Fibroblast of peridontal ligament (primary cell): Measurements from ENCODE around the gene SLC2A9.

Experiments used
- DNase-seq: peaks from one replicate; pipeline ENCODE4 v3.0.0-alpha.2; 2010; ENCODE audit errors: extremely low read depth

Gene SLC2A9

GRCh38 chr4:10020106-10020505 lies 1.2 kb downstream of the SLC2A9 start:
- DNase-seq, result no peak

DNA sequence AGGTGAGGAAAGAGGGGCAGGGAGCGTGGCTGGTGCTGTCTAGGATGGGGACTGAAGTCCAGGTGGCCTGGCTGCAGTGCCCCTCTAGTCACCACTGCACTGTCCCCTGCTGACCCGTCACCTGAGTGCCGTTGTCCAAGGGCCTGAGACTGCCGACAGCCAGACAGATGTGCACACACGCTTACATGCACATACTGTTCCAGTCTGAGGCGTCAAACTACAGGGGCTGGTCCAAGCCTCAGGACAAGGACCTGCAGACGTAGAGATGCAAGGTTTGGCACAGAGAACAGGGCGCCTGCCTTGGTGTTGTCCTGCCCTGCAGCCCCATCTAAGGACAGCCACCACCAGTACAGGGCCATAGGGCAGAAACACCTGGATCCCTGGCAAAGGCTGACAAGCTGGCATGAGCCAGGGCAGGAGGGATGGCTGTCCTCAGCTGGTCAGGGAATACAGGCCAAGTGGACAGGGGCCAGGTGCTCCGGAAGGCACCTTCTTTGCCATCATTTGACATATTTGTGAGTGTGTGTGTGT lies 1.7 kb downstream of the SLC2A9 start:
- DNase-seq, result no peak

GRCh38 chr4:10018818-10019461 lies 2.4 kb downstream of the SLC2A9 start:
- peak; percentile 91 for DNase-seq

- DNase-seq, result no peak
Observed at GRCh38 chr4:10017037-10017893, 4.0 kb downstream of the SLC2A9 start.

DNA sequence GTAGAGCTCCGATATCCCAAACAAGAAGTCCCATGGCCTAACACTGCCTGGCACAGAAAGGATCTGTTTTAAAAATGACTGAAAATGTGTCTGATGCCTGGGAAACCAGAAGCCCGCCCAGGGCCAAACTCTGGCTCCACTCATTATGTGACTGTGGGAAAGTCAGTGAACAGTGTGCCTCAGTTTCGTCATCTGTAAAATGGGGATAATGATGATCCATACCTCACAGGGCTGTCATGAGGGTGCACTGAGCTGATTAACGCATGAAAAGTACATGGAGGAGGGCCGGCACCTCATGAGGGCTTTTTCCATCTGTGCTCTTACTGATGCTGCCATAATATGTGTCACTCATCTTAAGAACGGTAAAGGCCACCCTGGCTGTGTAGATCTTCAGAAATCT lies 5.1 kb downstream of the SLC2A9 start:
- no peak for DNase-seq

- DNase-seq, result peak; percentile 42
Observed at GRCh38 chr4:10015140-10015753, 6.0 kb downstream of the SLC2A9 start.

- no peak for DNase-seq
Observed at GRCh38 chr4:10013722-10014121, 7.6 kb downstream of the SLC2A9 start.

GRCh38 chr4:10011885-10012284 lies 9.4 kb downstream of the SLC2A9 start:
- no peak for DNase-seq

DNA sequence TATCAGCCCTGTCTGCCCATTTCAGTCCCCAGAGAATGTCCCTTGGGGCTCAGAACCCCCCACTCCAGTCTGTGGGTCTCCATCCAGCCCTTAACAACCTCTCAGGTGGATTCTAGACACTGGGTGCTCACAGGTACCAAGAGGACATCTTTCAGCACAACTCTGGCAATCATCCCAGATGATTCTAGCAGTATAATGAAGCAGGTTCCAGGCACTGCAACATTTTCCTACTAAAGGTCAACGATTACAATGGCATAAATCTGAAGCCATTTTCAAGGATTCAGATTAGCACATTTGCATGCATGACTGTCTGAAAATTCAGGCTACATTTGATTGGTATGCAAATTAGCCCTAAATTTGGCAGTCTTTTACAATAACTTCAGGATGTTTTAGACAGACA lies 10.0 kb downstream of the SLC2A9 start:
- no peak for DNase-seq

DNA sequence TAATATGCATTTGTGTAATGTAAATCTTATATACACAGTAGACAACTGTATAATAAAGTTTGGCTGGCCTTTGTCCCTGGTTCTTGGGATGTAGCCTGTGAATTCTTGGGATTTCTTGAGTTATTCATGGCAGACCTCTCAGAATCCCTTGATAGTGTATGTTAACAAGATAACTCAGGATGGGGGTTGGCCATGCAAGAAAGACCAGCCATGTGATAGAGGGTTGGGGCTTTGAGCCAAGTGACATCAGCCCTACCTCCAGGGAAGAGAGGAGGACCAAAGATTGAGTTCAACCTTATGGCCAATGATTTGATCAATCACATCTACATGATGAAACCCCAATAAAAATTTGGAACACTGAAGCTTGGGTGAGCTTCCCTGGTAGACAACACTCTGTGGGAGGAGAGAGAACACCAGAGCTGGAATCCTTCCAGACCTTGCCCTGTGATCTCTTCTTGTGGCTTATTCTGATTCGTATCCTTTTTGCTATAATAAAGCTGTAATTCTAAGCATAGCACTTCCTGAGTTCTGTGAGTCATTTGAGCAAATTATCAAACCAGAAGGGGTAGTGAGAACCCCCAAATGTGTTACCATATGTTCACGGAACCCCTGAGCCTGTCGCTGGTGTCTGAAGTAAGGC lies 11.3 kb downstream of the SLC2A9 start:
- no peak for DNase-seq

- no peak for DNase-seq
Observed at GRCh38 chr4:10008609-10009005, 12.7 kb downstream of the SLC2A9 start.

GRCh38 chr4:10007793-10008608 lies 13.3 kb downstream of the SLC2A9 start:
- DNase-seq, result peak; percentile 55

DNA sequence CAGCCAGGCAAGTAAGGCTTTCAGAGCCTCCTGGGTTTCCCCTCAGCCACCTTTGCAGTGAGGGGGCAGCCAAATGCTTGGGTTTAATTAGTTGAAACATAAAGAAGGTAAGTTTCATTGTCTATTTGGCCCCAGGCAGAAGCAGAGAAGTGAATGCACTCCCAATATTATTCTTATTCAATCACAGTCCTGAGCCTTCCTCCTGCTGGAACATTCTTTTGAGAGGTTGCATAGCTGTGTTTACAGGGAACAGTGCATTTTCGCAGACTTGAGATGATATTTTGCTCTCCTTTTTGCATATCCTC lies 13.9 kb downstream of the SLC2A9 start:
- no peak for DNase-seq

GRCh38 chr4:10006601-10007435 lies 14.5 kb downstream of the SLC2A9 start:
- no peak for DNase-seq

GRCh38 chr4:10006231-10006600 lies 15.1 kb downstream of the SLC2A9 start:
- peak; percentile 36 for DNase-seq

GRCh38 chr4:10005632-10006031 lies 15.7 kb downstream of the SLC2A9 start:
- no peak for DNase-seq

GRCh38 chr4:10003666-10004065 lies 17.6 kb downstream of the SLC2A9 start:
- no peak for DNase-seq

GRCh38 chr4:10002278-10002677 lies 19.0 kb downstream of the SLC2A9 start:
- DNase-seq, result no peak

GRCh38 chr4:10001757-10002156 lies 19.5 kb downstream of the SLC2A9 start:
- DNase-seq, result no peak

GRCh38 chr4:9999956-10000561 lies 21.2 kb downstream of the SLC2A9 start:
- DNase-seq, result no peak
